Activated CD8-positive, alpha-beta memory T cell treated with anti-CD3 and anti-CD28 coated beads, Interleukin-2, amount 50 U/mL, for 1 hour (primary cell): ENCODE results near the gene MRTFA.
"Not testable (repeated sequence)": the region's sequence is repeated elsewhere in the genome, so short reads cannot be mapped to it uniquely, and the experiment has no call there.

ENCODE experiments used
- DNase-seq: peaks from one replicate; pipeline ENCODE4 v3.0.0-alpha.2; 2020; ENCODE audit errors: extremely low read depth

The MRTFA gene

GRCh38 chr22:40394607-40395006 is 241.9 kb downstream of the MRTFA start:
- no peak for DNase-seq

- DNase-seq, result no peak
These were observed 243.9 kb downstream of the MRTFA start for GRCh38 chr22:40392618-40393017.

DNA sequence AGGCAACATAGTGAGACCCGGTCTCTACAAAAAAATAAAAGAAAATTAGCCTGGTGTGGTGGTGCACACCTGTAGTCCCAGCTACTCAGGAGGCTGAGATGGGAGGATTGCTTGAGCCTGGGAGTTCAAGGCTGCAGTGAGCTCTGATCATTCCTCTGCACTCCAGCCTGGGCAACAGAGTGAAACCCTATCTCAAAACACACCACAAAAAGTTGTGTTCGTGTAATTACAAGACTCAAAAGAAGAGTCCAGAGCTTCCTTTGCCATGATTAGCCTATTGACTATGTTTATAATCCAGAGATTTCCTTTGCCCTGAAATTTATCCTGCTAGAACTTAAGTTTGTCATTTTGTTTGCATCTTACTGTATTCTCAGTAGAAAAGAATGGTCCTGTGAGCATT is 245.1 kb downstream of the MRTFA start:
- no peak for DNase-seq

DNA sequence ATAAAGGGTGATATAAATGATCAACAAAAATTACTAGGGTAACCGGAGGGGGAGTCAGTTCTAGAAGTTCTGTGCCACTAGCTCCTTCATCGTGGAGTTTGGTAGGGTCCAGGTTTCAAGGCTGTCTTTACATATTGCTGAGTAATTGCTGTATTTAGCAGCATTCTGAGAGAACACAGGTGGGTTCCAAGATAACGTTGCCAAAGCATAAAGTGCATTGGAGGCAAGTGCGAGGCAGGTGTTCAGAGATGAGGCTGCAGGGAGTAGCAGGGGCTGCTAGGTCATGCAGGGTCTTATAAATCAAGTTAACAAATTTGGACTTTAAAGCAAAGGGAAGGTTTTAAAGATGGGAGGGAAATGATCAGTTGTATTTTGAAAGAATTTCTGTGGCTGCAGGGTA is 248.3 kb downstream of the MRTFA start:
- DNase-seq, result no peak

- DNase-seq, result no peak
These were observed 248.8 kb downstream of the MRTFA start for GRCh38 chr22:40387746-40388145.

DNA sequence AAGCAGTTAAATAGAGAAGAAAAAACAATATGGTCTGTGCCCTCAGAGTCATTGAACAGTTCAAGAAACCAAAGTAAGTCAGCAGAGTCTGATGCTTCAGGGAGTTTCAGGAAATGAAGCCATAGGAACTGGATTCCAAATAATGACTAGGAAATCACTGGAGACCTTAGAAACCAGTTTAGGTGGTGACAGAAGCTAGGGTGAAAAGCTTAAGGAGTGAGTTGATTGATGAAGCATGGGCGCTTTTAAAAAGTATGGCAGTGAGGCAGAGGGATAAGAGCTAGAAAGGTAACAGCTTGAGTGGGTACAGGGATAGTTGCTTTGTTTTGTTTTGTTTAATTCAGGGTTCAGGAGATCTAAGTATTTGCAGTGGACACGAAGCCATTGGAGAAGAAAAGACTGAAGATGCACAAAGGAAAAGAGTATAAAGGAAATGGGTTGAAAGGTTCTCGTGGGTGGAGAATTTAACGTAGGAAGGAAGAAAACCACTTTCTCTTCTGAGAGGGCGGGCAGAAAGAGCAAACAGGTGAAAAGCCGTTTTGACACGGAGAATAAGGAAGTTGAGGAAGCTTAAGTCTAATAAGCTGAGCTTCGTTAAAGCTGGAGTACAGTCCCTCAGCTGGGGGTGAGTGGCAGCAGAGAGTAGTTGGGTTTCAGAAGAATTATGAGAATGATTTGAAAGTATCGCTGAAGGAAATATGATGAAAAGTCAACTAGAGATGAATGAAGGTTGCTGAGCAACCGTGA is 251.3 kb downstream of the MRTFA start:
- no peak for DNase-seq

- no peak for DNase-seq
These were observed 252.6 kb downstream of the MRTFA start for GRCh38 chr22:40383905-40384304.

DNA sequence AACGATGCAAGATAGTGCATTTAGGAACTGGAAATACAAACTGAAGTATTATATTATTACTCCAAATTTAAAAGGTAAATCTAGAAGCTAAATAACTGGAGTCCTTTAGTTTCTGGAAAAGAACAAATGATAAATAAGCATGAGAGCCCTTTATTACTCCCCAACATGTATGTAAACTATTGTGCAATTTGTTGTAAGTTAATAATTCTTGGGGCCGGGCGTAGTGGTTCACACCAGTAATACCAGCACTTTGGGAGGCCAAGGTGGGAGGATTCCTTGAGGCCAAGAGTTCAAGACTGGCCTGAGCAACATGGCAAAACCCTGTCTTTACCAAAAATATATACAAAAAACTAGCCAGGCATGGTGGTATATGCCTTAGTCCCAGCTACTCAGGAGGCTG is 255.1 kb downstream of the MRTFA start:
- no peak for DNase-seq

DNA sequence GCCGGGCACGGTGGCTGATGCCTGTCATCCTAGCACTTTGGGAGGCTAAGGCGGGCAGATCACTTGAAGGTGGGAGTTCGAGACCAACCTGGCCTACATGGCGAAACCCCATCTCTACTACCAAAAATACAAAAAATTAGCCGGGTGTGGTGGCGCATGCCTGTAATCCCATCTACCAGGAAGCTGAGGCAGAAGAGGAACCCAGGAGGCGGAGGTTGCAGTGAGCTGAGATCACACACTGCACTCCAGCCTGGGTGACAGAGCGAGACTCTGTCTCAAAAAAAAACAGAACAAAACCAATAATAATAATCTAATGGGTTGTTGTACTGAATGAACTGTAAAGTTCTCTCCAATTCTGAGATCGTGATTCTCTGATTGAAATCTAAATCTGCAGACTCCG is 258.1 kb downstream of the MRTFA start:
- DNase-seq, result not testable (repeated sequence)

DNA sequence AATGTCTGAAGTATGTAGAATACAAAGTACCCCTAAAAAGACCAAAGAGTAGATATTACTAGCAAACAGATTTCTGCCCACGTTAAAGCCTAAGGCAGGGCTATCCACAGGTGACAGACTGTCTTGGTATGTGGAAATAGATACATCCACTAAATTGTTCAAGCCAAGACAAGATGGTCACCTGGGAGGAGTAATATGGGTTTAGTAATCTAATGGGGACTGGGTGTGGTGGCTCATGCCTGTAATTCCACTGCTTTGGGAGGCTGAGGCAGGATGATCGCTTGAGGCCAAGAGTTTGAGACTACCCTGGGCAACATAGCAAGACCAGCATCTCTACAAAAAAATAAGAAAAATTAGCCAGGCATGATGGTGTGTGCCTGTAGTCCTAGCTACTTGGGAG is 258.6 kb downstream of the MRTFA start:
- DNase-seq, result no peak

DNA sequence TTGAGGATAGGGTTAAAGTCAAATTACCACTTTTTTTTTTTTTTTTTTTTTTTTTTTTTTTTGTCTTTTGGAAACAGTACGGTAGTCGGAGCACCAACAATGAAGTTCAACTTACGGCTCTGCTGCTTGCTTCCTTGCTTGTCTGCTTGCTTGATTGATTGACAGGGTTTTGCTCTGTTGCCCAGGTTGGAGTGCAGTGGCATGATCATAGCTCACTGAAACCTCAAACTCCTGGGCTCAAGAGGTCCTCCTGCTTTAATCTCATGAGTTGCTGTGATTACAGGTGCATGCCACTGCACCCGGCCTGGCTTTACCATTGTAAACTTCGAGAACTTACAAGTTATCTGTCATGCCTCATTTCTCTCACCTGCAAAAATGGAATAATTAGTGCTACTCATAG is 260.4 kb downstream of the MRTFA start:
- no peak for DNase-seq

DNA sequence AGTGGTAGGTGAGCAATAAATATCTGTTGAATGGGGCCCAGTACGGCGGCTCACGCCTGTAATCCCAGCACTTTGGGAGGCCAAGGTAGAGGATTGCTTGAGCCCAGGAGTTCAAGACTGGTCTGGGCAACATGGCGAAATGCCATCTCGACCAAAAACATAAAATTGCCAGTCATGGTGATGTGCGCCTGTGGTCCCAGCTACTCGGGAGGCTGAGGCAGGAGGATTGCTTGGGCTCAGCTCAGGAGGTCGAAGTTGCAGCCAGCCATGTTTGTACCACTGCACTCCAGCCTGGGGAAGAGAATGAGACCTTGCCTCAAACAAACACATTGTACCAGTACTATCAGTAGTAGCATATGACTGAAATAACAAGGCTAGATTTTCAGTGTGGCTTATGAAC is 262.0 kb downstream of the MRTFA start:
- no peak for DNase-seq

DNA sequence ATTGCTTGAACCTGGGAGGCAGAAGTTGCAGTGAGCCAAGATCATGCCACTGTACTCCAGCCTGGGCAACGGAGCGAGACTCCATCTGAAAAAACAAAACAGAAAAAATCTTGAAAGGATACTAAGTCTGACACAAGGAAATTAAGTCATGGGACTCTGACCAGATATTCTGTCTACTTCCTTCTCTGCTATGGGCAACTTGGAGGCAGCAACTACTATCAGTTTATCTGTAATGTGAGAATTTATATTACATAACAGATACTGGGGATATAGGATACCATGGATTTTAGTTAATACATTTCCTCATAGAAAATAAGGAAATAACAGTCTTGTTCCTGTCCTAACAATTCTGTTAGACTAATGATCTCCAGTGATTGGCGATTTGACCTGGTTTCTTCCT is 267.7 kb downstream of the MRTFA start:
- DNase-seq, result no peak

GRCh38 chr22:40368016-40368415 is 268.5 kb downstream of the MRTFA start:
- DNase-seq, result no peak

- DNase-seq, result no peak
These were observed 269.2 kb downstream of the MRTFA start for GRCh38 chr22:40367342-40367741.

DNA sequence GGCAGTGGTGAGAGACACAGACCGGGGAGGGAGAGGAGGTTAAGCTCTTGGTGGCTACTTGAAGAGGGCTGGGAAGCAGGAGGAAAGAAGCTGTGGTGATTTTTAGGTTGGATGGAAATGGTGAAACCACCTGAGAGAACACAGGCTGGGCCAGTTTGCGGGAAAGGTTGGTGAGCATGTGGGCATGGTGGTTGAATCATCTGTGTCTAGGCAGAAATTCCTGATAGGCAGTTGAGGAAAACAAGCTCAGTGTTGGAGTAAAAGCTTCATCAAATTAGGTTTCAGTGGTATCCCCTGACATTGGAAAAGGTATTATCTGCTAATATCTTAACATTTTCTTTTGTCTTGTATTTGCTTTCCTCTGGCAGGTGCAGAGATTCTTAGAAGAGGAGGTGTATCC is 270.5 kb downstream of the MRTFA start:
- DNase-seq, result no peak

- DNase-seq, result no peak
These were observed 272.1 kb downstream of the MRTFA start for GRCh38 chr22:40364431-40364830.

- no peak for DNase-seq
These were observed 273.5 kb downstream of the MRTFA start for GRCh38 chr22:40363059-40363458.

DNA sequence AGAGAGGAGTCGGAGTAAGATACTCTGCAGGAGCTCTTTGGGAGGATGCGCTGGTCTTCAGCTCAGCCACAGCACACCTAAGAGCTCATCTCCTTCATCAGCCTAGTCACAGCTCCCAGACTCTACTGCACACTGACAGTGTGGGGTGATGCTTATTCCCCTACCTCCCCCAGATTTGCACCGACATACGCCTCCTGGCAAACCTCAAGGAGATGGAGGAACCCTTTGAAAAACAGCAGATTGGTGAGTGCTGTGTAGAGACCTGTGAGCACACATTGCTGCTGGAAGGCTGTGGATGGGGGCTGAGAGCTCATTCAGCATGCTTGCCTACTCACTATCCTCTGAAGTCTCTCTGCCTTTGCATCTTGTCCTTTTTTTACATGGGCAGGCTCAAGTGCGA is 275.4 kb downstream of the MRTFA start:
- no peak for DNase-seq
